ENCODE results near the gene UGT1A5.

DNA sequence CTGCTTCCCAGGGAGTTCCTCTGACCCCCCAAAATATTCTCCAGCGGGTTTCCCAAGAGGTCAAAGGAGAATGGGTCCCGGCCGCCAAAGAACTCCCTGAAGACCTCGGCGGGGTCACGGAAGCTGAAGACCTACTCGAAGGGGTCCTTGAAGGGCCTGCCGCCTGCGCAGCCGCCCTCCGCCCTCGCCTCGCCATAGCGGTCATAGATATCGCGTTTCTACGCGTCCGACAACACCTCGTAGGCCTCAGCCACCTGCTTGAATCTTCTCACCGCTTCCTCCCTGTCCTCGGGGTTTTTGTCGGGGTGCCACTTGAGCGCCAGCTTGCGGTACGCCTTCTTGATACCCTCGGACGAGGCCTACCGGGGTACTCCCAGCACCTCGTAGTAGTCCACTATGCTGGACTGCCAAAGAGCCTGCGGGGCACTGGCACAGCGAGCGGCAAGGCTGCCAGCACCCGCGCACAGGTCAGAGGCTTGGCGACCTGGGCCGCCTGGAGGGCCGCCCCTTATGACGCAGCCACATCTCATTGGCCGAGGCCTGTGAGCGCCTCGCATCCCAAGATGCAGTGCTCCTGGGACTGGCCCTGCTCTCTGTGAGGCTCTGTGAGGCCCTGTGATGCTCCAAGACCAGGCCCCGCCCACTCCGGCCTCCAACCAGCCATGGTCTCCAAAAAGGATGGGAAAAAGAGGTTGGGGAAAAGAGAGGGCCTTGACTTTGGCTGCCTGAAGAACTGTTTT is 42.3 kb downstream of the UGT1A5 start:
- TF ChIP-seq EZH2 (IDR thresholded peaks at IDR 0.05) (no peak), POLR2AphosphoS5 (IDR thresholded peaks at IDR 0.05; ENCODE audit: borderline replicate concordance, low read depth, low read length) (no peak), FOXP2 (optimal IDR thresholded peaks at IDR 0.05; ENCODE audit: control extremely low read depth, extremely low read length, insufficient read depth) (no peak)

Measured in SK-N-MC (cell line).